HepG2 (cell line): ENCODE data around the gene DOCK10. TPM values are rescaled to one million over a fixed set of nuclear protein-coding genes. Genes with fewer than 3 reads are reported as not detected.

ENCODE experiments used
- ATAC-seq: fragments of 200-7000 bp; cut with Tn5 transposase; 3 replicates; pipeline ENCODE4 v1.9.1; 2020; ENCODE audit warnings: mild to moderate bottlenecking, moderate library complexity
- BruUV-seq: library from RNA; stranded (reverse); fragments of 400-500 nt; replicated peaks from 2 replicates; lab custom pipeline; 2021; lab: Mats Ljungman, UMichigan
- CTCF ChIA-PET: fragments of 300-600 bp; formaldehyde crosslinking; extraction: SDS; loops from one replicate; lab custom pipeline; 2021; ENCODE audit warnings: low total read pairs, inconsistent platforms, low intra/inter-chr PET ratio; lab: Yijun Ruan, JAX
- POLR2A ChIA-PET: fragments of 350-600 bp; sonication (Branson Sonifier 250); formaldehyde crosslinking; loops from one replicate; lab custom pipeline; 2020; ENCODE audit warnings: antibody characterized with exemption, inconsistent platforms; lab: Yijun Ruan, JAX
- DNase-seq: peaks from one replicate; pipeline ENCODE4 v3.0.0-alpha.2; 2015; ENCODE audit warnings: low spot score
- FAIRE-seq: peaks from 3 replicates; lab custom pipeline; 2011; peaks lifted over from hg19 to GRCh38; lab: Jason Lieb, UNC
- H2AFZ ChIP-seq: one replicate; pipeline ENCODE4 v1.6.1; 2011; ENCODE audit warnings: low read length, inconsistent platforms
- H3K27ac ChIP-seq: fragments of 300-600 bp; 3 replicates; pipeline ENCODE4 v1.8.0; 2011; ENCODE audit warnings: mixed run types, mild to moderate bottlenecking, mixed read lengths, low read length, inconsistent platforms; ENCODE audit not compliant: insufficient read depth; ENCODE audit errors: extremely low read length
- H3K27me3 ChIP-seq, 2 experiments: fragments of 200-600 bp in 1 of 2; 2 replicates in 1 of 2; 3 replicates in 1 of 2; pipeline versions ENCODE4 v1.6.0 to v1.8.0; 2011; ENCODE audit warnings: low read length in 2 of 2, mild to moderate bottlenecking in 2 of 2, moderate library complexity in 2 of 2, inconsistent platforms in 1 of 2; ENCODE audit not compliant: insufficient read depth in 2 of 2, control insufficient read depth in 1 of 2
- H3K36me3 ChIP-seq, 2 experiments: fragments of 200-600 bp in 1 of 2; replicated peaks in 1 of 2; 2 replicates in 1 of 2; 3 replicates in 1 of 2; pipeline versions ENCODE4 v1.5.1 to v1.8.0; 2011; ENCODE audit warnings: low read length in 2 of 2, inconsistent platforms in 1 of 2; ENCODE audit not compliant: insufficient read depth in 2 of 2, control insufficient read depth in 1 of 2
- H3K4me1 ChIP-seq: 2 replicates; pipeline ENCODE4 v1.5.1; 2012; ENCODE audit warnings: low read length, inconsistent platforms; ENCODE audit not compliant: insufficient read depth
- H3K4me2 ChIP-seq: 2 replicates; pipeline ENCODE4 v1.6.0; 2011; ENCODE audit warnings: low read depth, low read length, inconsistent platforms
- H3K4me3 ChIP-seq, 3 experiments: fragments of 200-600 bp in 1 of 3; sonication (generic), shearing (Covaris generic) in 1 of 3; replicated peaks in 1 of 3; 2 replicates each; pipeline ENCODE4 v1.5.1; 2011 to 2016; ENCODE audit warnings: low read length in 3 of 3, inconsistent platforms in 2 of 3, low read depth in 2 of 3, mild to moderate bottlenecking in 2 of 3, control low read depth in 1 of 3, mixed read lengths in 1 of 3; ENCODE audit not compliant: insufficient read depth in 1 of 3
- H3K79me2 ChIP-seq: one replicate; pipeline ENCODE4 v1.6.1; 2011; ENCODE audit warnings: low read length, inconsistent platforms; ENCODE audit not compliant: insufficient read depth
- H3K9ac ChIP-seq: 2 replicates; pipeline ENCODE4 v1.6.0; 2011; ENCODE audit warnings: mild to moderate bottlenecking, low read depth, low read length, inconsistent platforms; ENCODE audit not compliant: insufficient read depth
- H3K9me3 ChIP-seq: 2 replicates; pipeline ENCODE4 v1.5.1; 2012; ENCODE audit warnings: mild to moderate bottlenecking, low read length
- H4K20me1 ChIP-seq: 2 replicates; pipeline ENCODE4 v1.6.0; 2011; ENCODE audit warnings: inconsistent platforms, mild to moderate bottlenecking, low read length, moderate library complexity; ENCODE audit not compliant: insufficient read depth
- HMGXB4 ChIP-seq, 2 experiments: sonication (generic) in 1 of 2; formaldehyde crosslinking in 1 of 2; IDR thresholded peaks; 2 replicates each; pipeline versions ENCODE4 v1.4.0 to v1.6.1; 2018 to 2020; ENCODE audit warnings: missing genetic modification reagents in 2 of 2, borderline replicate concordance in 1 of 2, low read depth in 1 of 2, mild to moderate bottlenecking in 1 of 2, missing biosample characterization in 1 of 2
- SYNCRIP ChIP-seq: fragments of 200-400 bp; formaldehyde crosslinking; IDR thresholded peaks from 2 replicates; pipeline ENCODE4 v1.6.1; 2018; ENCODE audit warnings: mild to moderate bottlenecking, low read depth, low read length; ENCODE audit not compliant: insufficient read depth
- ZBTB38 ChIP-seq: sonication (generic); formaldehyde crosslinking; IDR thresholded peaks from 2 replicates; pipeline ENCODE4 v1.5.1; 2020; ENCODE audit warnings: mild to moderate bottlenecking, missing genetic modification reagents
- ZBTB7A ChIP-seq: sonication (generic); formaldehyde crosslinking; IDR thresholded peaks from 2 replicates; pipeline ENCODE4 v1.8.0; 2022; ENCODE audit warnings: mild to moderate bottlenecking, missing genetic modification reagents
- ZNF879 ChIP-seq: sonication (generic); formaldehyde crosslinking; IDR thresholded peaks from 2 replicates; pipeline ENCODE4 v1.8.1; 2023; ENCODE audit warnings: missing genetic modification reagents
- ZZZ3 ChIP-seq: sonication (generic); formaldehyde crosslinking; IDR thresholded peaks from 2 replicates; pipeline ENCODE4 v1.4.0; 2020; ENCODE audit warnings: missing genetic modification reagents, mild to moderate bottlenecking, borderline replicate concordance
- WGBS: methylation state at CpG from one replicate; pipeline ENCODE4 v1.1.6; 2017; ENCODE audit warnings: low lambda C conversion rate; 5-methylcytosine and 5-hydroxymethylcytosine counted together
- in situ Hi-C: cut with HindIII; loops from 2 replicates; pipeline ENCODE4 v1.10.0; 2017; ENCODE audit warnings: low pct_unique_long_range_greater_than_20kb; ENCODE audit not compliant: extremely low pct_ligation_motif_present
- intact Hi-C: fragments of 100-400 bp; cut with micrococcal nuclease; formaldehyde crosslinking; loops from one replicate; pipeline ENCODE4 v1.10.0; 2022; ENCODE audit not compliant: unreplicated experiment
- polyA plus RNA-seq, 8 experiments: library from polyadenylated mRNA; depleted of rRNA in 3 of 8; stranded (reverse) in 7 of 8; unstranded in 1 of 8; fragments of >200 nt; fragmentation: Illumina TruSeq in 4 of 8; extraction: Trizol in 4 of 8; gene quantifications; 2 replicates each; pipeline versions ENCODE4 v1.2.1 to v1.2.3, GENCODE V29; 2011 to 2016; ENCODE audit warnings: low read depth in 4 of 8, missing spikeins in 1 of 8, mixed read lengths in 1 of 8; ENCODE audit not compliant: insufficient read depth in 1 of 8
- total RNA-seq, 5 experiments: library from RNA; depleted of rRNA; stranded (reverse); fragments of >200 nt; fragmentation: Illumina TruSeq; extraction: Trizol; gene quantifications; 2 replicates each; pipeline ENCODE4 v1.2.3, GENCODE V29; 2016; ENCODE audit warnings: low read depth in 1 of 5
- TF ChIP-seq, protein P1 (sequence below): sonication (generic); formaldehyde crosslinking; IDR thresholded peaks from 2 replicates; pipeline ENCODE4 v1.5.1; 2020; ENCODE audit warnings: mild to moderate bottlenecking, missing genetic modification reagents, borderline replicate concordance

Gene DOCK10
- total and polyA plus RNA-seq, 2 of the 13 experiments (the other 11 are each of a cell fraction or from before 2014, with no cell fraction given), result not detected

GRCh38 chr2:224932522-224932921 lies 109.7 kb downstream of the DOCK10 start:
- ATAC-seq (no peak), FAIRE-seq (no peak), DNase-seq (no peak)
- H3K27me3 ChIP-seq, result no peaks in the 10 kb centered on the region; a peak in 1 of 5 replicates
- H3K9me3 ChIP-seq, result no peaks in the 10 kb centered on the region
- H4K20me1 ChIP-seq, result no peaks in the 10 kb centered on the region
- no peak overlapping the region for H2AFZ ChIP-seq
- H3K4me3 ChIP-seq, result no peak overlapping the region
- TF ChIP-seq ZBTB7A (CRISPR knock-in tag), result no peak
- TF ChIP-seq, protein P1, sequence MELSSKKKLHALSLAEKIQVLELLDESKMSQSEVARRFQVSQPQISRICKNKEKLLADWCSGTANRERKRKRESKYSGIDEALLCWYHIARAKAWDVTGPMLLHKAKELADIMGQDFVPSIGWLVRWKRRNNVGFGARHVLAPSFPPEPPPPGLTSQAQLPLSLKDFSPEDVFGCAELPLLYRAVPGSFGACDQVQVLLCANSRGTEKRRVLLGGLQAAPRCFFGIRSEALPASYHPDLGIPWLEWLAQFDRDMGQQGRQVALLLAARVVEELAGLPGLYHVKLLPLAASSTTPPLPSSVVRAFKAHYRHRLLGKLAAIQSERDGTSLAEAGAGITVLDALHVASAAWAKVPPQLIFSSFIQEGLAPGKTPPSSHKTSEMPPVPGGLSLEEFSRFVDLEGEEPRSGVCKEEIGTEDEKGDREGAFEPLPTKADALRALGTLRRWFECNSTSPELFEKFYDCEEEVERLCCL (CRISPR knock-in tag), result no peak
- TF ChIP-seq ZNF879 (CRISPR knock-in tag), result no peak
- no peak for TF ChIP-seq ZBTB38 (CRISPR knock-in tag)
- TF ChIP-seq HMGXB4 (CRISPR knock-in tag; IDR thresholded peaks at IDR 0.05; ENCODE audit: borderline replicate concordance in 1 of 2, low read depth in 1 of 2), result no peak
- TF ChIP-seq ZZZ3 (CRISPR knock-in tag), result no peak
- no peak for TF ChIP-seq SYNCRIP
- POLR2A ChIA-PET, result no interaction called here
- BruUV-seq, result no TSS peak
- H3K9ac ChIP-seq, result no peak overlapping the region
- H3K36me3 ChIP-seq, result no peaks in the 10 kb centered on the region
- no peaks in the 10 kb centered on the region for H3K79me2 ChIP-seq
- H3K27ac ChIP-seq, result no peak overlapping the region
- CTCF ChIA-PET, result no interaction called here
- in situ Hi-C loops, result no loop called here
- H3K4me1 ChIP-seq, result no peaks in the 10 kb centered on the region
- intact Hi-C loops, result no loop called here
- no peak overlapping the region for H3K4me2 ChIP-seq
- WGBS, result 13% methylated on average over 3 of the region's 3 CpGs
